H1 (cell line): Measurements from ENCODE around the gene ANKMY2. TPM values are rescaled to one million over a fixed set of nuclear protein-coding genes. Genes with fewer than 3 reads are reported as not detected.

Experiments used
- CTCF ChIA-PET: fragments of 300-600 bp; sonication (Branson Sonifier 250); formaldehyde crosslinking; loops from one replicate; lab custom pipeline; 2021; ENCODE audit not compliant: partially characterized antibody; lab: Charles Lee
- POLR2A ChIA-PET: fragments of 300-600 bp; sonication (Branson Sonifier 250); formaldehyde crosslinking; loops from one replicate; lab custom pipeline; 2021; ENCODE audit warnings: inconsistent platforms; ENCODE audit not compliant: partially characterized antibody; lab: Charles Lee
- DNase-seq, 2 experiments: peaks; one replicate each; pipeline versions ENCODE4 v3.0.0 to v3.0.0-alpha.2; 2010 to 2022; ENCODE audit warnings: low spot score in 2 of 2, low read depth in 1 of 2, mixed read lengths in 1 of 2
- FAIRE-seq: peaks from 2 replicates; lab custom pipeline; 2011; peaks lifted over from hg19 to GRCh38; lab: Jason Lieb, UNC
- H2AFZ ChIP-seq: 2 replicates; pipeline ENCODE4 v1.8.1; 2012; ENCODE audit warnings: low read length, inconsistent platforms
- H2AK5ac ChIP-seq: 2 replicates; pipeline ENCODE4 v1.6.1; 2013; ENCODE audit warnings: low read depth, low read length
- H2BK120ac ChIP-seq: replicated peaks from 2 replicates; pipeline ENCODE3; 2013; ENCODE audit warnings: low read depth, low read length, inconsistent platforms
- H2BK12ac ChIP-seq: 2 replicates; pipeline ENCODE4 v1.6.1; 2013; ENCODE audit warnings: low read depth, low read length
- H2BK15ac ChIP-seq: 2 replicates; pipeline ENCODE4 v1.6.1; 2013; ENCODE audit warnings: low read length
- H2BK20ac ChIP-seq: 2 replicates; pipeline ENCODE4 v1.6.1; 2013; ENCODE audit warnings: low read length
- H2BK5ac ChIP-seq: 2 replicates; pipeline ENCODE4 v1.6.1; 2013; ENCODE audit warnings: low read depth, low read length
- H3K14ac ChIP-seq: 2 replicates; pipeline ENCODE4 v1.6.1; 2013; ENCODE audit warnings: inconsistent platforms; ENCODE audit not compliant: insufficient read length
- H3K18ac ChIP-seq: 2 replicates; pipeline ENCODE4 v1.6.1; 2013; ENCODE audit warnings: low read length; ENCODE audit errors: extremely low read depth
- H3K23ac ChIP-seq: 2 replicates; pipeline ENCODE4 v1.6.1; 2013; ENCODE audit warnings: inconsistent platforms; ENCODE audit not compliant: insufficient read length
- H3K23me2 ChIP-seq: 2 replicates; pipeline ENCODE4 v1.6.1; 2013; ENCODE audit warnings: low read depth, low read length
- H3K27ac ChIP-seq: 2 replicates; pipeline ENCODE4 v1.6.1; 2011; ENCODE audit warnings: low read depth, low read length, inconsistent platforms
- H3K27me3 ChIP-seq, 4 experiments: replicated peaks in 1 of 4; 1 replicate in 1 of 4; 2 replicates in 3 of 4; pipeline versions ENCODE4 v1.6.1 to v1.8.1; 2011 to 2013; ENCODE audit warnings: low read length in 3 of 4, mild to moderate bottlenecking in 3 of 4, inconsistent platforms in 2 of 4, mixed read lengths in 2 of 4, moderate library complexity in 1 of 4; ENCODE audit not compliant: control insufficient read depth in 3 of 4, insufficient read depth in 3 of 4; ENCODE audit errors: extremely low read depth in 1 of 4
- H3K36me3 ChIP-seq, 4 experiments: 2 replicates each; pipeline versions ENCODE4 v1.6.1 to v1.8.1; 2011 to 2013; ENCODE audit warnings: mild to moderate bottlenecking in 4 of 4, low read length in 3 of 4, moderate library complexity in 2 of 4, control low read depth in 1 of 4, inconsistent platforms in 1 of 4; ENCODE audit not compliant: insufficient read depth in 4 of 4, control insufficient read depth in 2 of 4
- H3K4ac ChIP-seq: replicated peaks from 2 replicates; pipeline ENCODE3; 2013; ENCODE audit warnings: low read length, low read depth, mixed read lengths, inconsistent platforms; ENCODE audit not compliant: insufficient read length
- H3K4me1 ChIP-seq, 4 experiments: replicated peaks in 1 of 4; 1 replicate in 1 of 4; 2 replicates in 3 of 4; pipeline versions ENCODE4 v1.6.1 to v1.8.1; 2011 to 2013; ENCODE audit warnings: low read length in 3 of 4, inconsistent platforms in 2 of 4, mixed read lengths in 1 of 4; ENCODE audit not compliant: insufficient read depth in 4 of 4, control insufficient read depth in 3 of 4
- H3K4me2 ChIP-seq, 2 experiments: 2 replicates each; pipeline versions ENCODE4 v1.6.1 to v1.8.1; 2011 to 2013; ENCODE audit warnings: low read depth in 2 of 2, low read length in 2 of 2, control low read depth in 1 of 2, inconsistent platforms in 1 of 2, mild to moderate bottlenecking in 1 of 2; ENCODE audit not compliant: insufficient read depth in 1 of 2
- H3K4me3 ChIP-seq, 4 experiments: fragments of 200-600, 300-600 bp in 1 of 4; sonication (generic), shearing (Covaris generic), sonication (Bioruptor Twin) in 1 of 4; 2 replicates each; pipeline versions ENCODE4 v1.5.1 to v1.8.1; 2011 to 2016; ENCODE audit warnings: low read length in 4 of 4, low read depth in 3 of 4, control low read depth in 2 of 4, inconsistent platforms in 2 of 4, mild to moderate bottlenecking in 2 of 4, mixed read lengths in 1 of 4, moderate library complexity in 1 of 4; ENCODE audit not compliant: insufficient read depth in 2 of 4; ENCODE audit errors: extremely low read depth in 1 of 4
- H3K56ac ChIP-seq: replicated peaks from 2 replicates; pipeline ENCODE3; 2013; ENCODE audit warnings: low read depth, mild to moderate bottlenecking, mixed read lengths, low read length, inconsistent platforms; ENCODE audit not compliant: insufficient read length
- H3K79me1 ChIP-seq: 2 replicates; pipeline ENCODE4 v1.6.1; 2013; ENCODE audit warnings: low read depth, low read length, control low read depth
- H3K79me2 ChIP-seq, 2 experiments: 2 replicates each; pipeline versions ENCODE4 v1.6.1 to v1.8.1; 2012 to 2013; ENCODE audit warnings: low read length in 2 of 2, mild to moderate bottlenecking in 2 of 2, inconsistent platforms in 1 of 2; ENCODE audit not compliant: insufficient read depth in 2 of 2, control insufficient read depth in 1 of 2
- H3K9ac ChIP-seq, 4 experiments: replicated peaks in 1 of 4; 1 replicate in 1 of 4; 2 replicates in 3 of 4; pipeline versions ENCODE4 v1.6.1 to v1.8.1; 2011 to 2013; ENCODE audit warnings: low read depth in 3 of 4, low read length in 3 of 4, control low read depth in 2 of 4, mild to moderate bottlenecking in 2 of 4, moderate library complexity in 2 of 4, inconsistent platforms in 1 of 4; ENCODE audit errors: extremely low read depth in 1 of 4
- H3K9me3 ChIP-seq, 2 experiments: 2 replicates each; pipeline versions ENCODE4 v1.6.1 to v1.8.1; 2012 to 2013; ENCODE audit warnings: mild to moderate bottlenecking in 2 of 2, moderate library complexity in 2 of 2, control low read depth in 1 of 2, inconsistent platforms in 1 of 2, low read depth in 1 of 2, low read length in 1 of 2, mixed read lengths in 1 of 2; ENCODE audit not compliant: insufficient read depth in 2 of 2
- H4K20me1 ChIP-seq, 2 experiments: replicated peaks in 1 of 2; 2 replicates each; pipeline versions ENCODE3 to v1.8.1; 2011 to 2013; ENCODE audit warnings: inconsistent platforms in 2 of 2, low read length in 2 of 2, mild to moderate bottlenecking in 1 of 2; ENCODE audit not compliant: insufficient read depth in 2 of 2, control insufficient read depth in 1 of 2
- H4K5ac ChIP-seq: 2 replicates; pipeline ENCODE4 v1.6.1; 2013; ENCODE audit warnings: low read length, low read depth, mixed read lengths, inconsistent platforms; ENCODE audit not compliant: insufficient read length
- H4K8ac ChIP-seq: 2 replicates; pipeline ENCODE4 v1.8.0; 2013; ENCODE audit warnings: mild to moderate bottlenecking, moderate library complexity, low read length, inconsistent platforms; ENCODE audit not compliant: insufficient read depth; ENCODE audit errors: extremely low read depth
- H4K91ac ChIP-seq: replicated peaks from 2 replicates; pipeline ENCODE3; 2013; ENCODE audit warnings: low read length, mixed read lengths, inconsistent platforms; ENCODE audit not compliant: insufficient read length
- CBX8 ChIP-seq: fragments of 300-800, 300-1000 bp; sonication (generic); IDR thresholded peaks from 2 replicates; pipeline ENCODE4 v1.7.1; 2016; ENCODE audit warnings: low read depth, low read length, borderline replicate concordance
- EGR1 ChIP-seq: IDR thresholded peaks from 2 replicates; pipeline ENCODE4 v1.6.1; 2011; ENCODE audit warnings: low read depth, low read length, borderline replicate concordance
- EP300 ChIP-seq, 2 experiments: IDR thresholded peaks; 1 replicate in 1 of 2; 2 replicates in 1 of 2; pipeline ENCODE4 v1.6.1; 2011 to 2012; ENCODE audit warnings: low read depth in 2 of 2, low read length in 2 of 2, mild to moderate bottlenecking in 2 of 2, borderline replicate concordance in 1 of 2, inconsistent platforms in 1 of 2, moderate library complexity in 1 of 2
- GTF2F1 ChIP-seq: IDR thresholded peaks from 2 replicates; pipeline ENCODE4 v1.6.1; 2012; ENCODE audit warnings: low read depth, low read length, improper control_type of control experiment, borderline replicate concordance
- HDAC6 ChIP-seq: IDR thresholded peaks from one replicate; pipeline ENCODE4 v1.7.1; 2012; ENCODE audit warnings: low read depth, mild to moderate bottlenecking, inconsistent platforms, low read length, moderate library complexity
- JUN ChIP-seq: IDR thresholded peaks from 2 replicates; pipeline ENCODE4 v1.6.1; 2011; ENCODE audit warnings: low read depth, mild to moderate bottlenecking, improper control_type of control experiment, low read length
- NRF1 ChIP-seq: IDR thresholded peaks from 2 replicates; pipeline ENCODE4 v1.6.1; 2011; ENCODE audit warnings: mild to moderate bottlenecking, low read depth, low read length, improper control_type of control experiment
- POLR2A ChIP-seq, 2 experiments: IDR thresholded peaks; 1 replicate in 1 of 2; 2 replicates in 1 of 2; pipeline ENCODE4 v1.6.1; 2011; ENCODE audit warnings: low read depth in 2 of 2, low read length in 2 of 2, mild to moderate bottlenecking in 2 of 2; ENCODE audit errors: control extremely low read depth in 1 of 2
- RBBP5 ChIP-seq: IDR thresholded peaks from 2 replicates; pipeline ENCODE4 v1.7.1; 2012; ENCODE audit warnings: low read depth, mild to moderate bottlenecking, inconsistent platforms, low read length, moderate library complexity, borderline replicate concordance
- RXRA ChIP-seq: IDR thresholded peaks from 2 replicates; pipeline ENCODE4 v1.6.1; 2011; ENCODE audit warnings: low read depth, mild to moderate bottlenecking, low read length, moderate library complexity; ENCODE audit not compliant: insufficient read depth
- YY1 ChIP-seq: IDR thresholded peaks from 2 replicates; pipeline ENCODE4 v1.6.1; 2011; ENCODE audit warnings: low read depth, mild to moderate bottlenecking, low read length
- WGBS, 2 experiments: shearing (Covaris generic) in 1 of 2; methylation state at CpG; one replicate each; pipeline versions ENCODE4 v1.1.6 to v1.1.7; 2013 to 2015; ENCODE audit warnings: low lambda C conversion rate in 2 of 2, mixed read lengths in 2 of 2, inconsistent platforms in 1 of 2, low coverage in 1 of 2, missing lambda C conversion rate in 1 of 2; ENCODE audit not compliant: insufficient replicate concordance in 2 of 2, insufficient coverage in 1 of 2, insufficient read length in 1 of 2; ENCODE audit errors: extremely low coverage in 1 of 2, missing lambda C conversion rate in 1 of 2; 5-methylcytosine and 5-hydroxymethylcytosine counted together
- polyA plus RNA-seq, 7 experiments: library from polyadenylated mRNA; depleted of rRNA in 3 of 7; stranded (reverse) in 5 of 7; unstranded in 2 of 7; fragments of >200 nt in 5 of 7; fragments of 200-250 nt in 2 of 7; gene quantifications; 1 replicate in 5 of 7; 2 replicates in 1 of 7; 4 replicates in 1 of 7; pipeline versions ENCODE4 v1.2.1 to v1.2.3, GENCODE V29; 2011 to 2013; ENCODE audit warnings: missing spikeins in 2 of 7, mixed read lengths in 2 of 7
- total RNA-seq: library from RNA; stranded (reverse); fragmentation: NEBNext Ultra II Directional; extraction: Animal tissue kit (Norgen Biotek cat#: 25700); gene quantifications from 2 replicates; pipeline ENCODE4 v1.2.1, GENCODE V29; 2021

ANKMY2 gene
- total and polyA plus RNA-seq, 2 of the 8 experiments (the other 6 are each of a cell fraction or from before 2014, with no cell fraction given): 5.2 to 9.3 TPM

- H3K4me3 ChIP-seq: no peak overlapping the region
- H3K4ac ChIP-seq: no peak overlapping the region
- H2AK5ac ChIP-seq: no peak overlapping the region
- H4K20me1 ChIP-seq: no peaks in the 10 kb centered on the region
- H3K9ac ChIP-seq: no peak overlapping the region
- no peak overlapping the region for H2BK120ac ChIP-seq
- H3K56ac ChIP-seq: no peak overlapping the region
- no peak overlapping the region for H3K18ac ChIP-seq
- no peak overlapping the region for H2BK12ac ChIP-seq
- H3K4me1 ChIP-seq: peaks cover 0 to 5% (median 2%) of the 10 kb centered on the region in 4 experiments; a peak in 2 of 7 replicates
- WGBS, 2 experiments: 65% methylated on average over 4 of the region's 4 CpGs; no CpG with 5 or more reads in 1 of the 2 experiments
- H3K4me2 ChIP-seq: no peak overlapping the region
- no peak for TF ChIP-seq NRF1
- no peak for TF ChIP-seq RBBP5
- no peak for TF ChIP-seq JUN
- no peak for TF ChIP-seq HDAC6
- no peak for TF ChIP-seq YY1
- no peak for TF ChIP-seq EGR1
- no peak for TF ChIP-seq GTF2F1
- no peak for TF ChIP-seq POLR2A (IDR thresholded peaks at IDR 0.05; ENCODE audit: control extremely low read depth in 1 of 2, low read depth in 2 of 2, low read length in 2 of 2)
- no peak for TF ChIP-seq EP300 (IDR thresholded peaks at IDR 0.05; ENCODE audit: borderline replicate concordance in 1 of 2, low read depth in 2 of 2, low read length in 2 of 2)
- no peak for TF ChIP-seq CBX8
- no peak for TF ChIP-seq RXRA
- POLR2A ChIA-PET: no interaction called here
- no peaks in the 10 kb centered on the region for H3K27me3 ChIP-seq
- H2AFZ ChIP-seq: no peak overlapping the region
- H3K36me3 ChIP-seq: no peaks in the 10 kb centered on the region
- H3K79me2 ChIP-seq: no peaks in the 10 kb centered on the region
- FAIRE-seq (no peak), DNase-seq (no peak)
- no peaks in the 10 kb centered on the region for H3K9me3 ChIP-seq
- no peaks in the 10 kb centered on the region for H3K23me2 ChIP-seq
- H4K5ac ChIP-seq: no peak overlapping the region
- no peak overlapping the region for H3K27ac ChIP-seq
- no peaks in the 10 kb centered on the region for H3K79me1 ChIP-seq
- no peak overlapping the region for H3K14ac ChIP-seq
- H2BK15ac ChIP-seq: no peak overlapping the region
- no peak overlapping the region for H2BK20ac ChIP-seq
- no peak overlapping the region for H2BK5ac ChIP-seq
- H4K8ac ChIP-seq: no peak overlapping the region
- no peak overlapping the region for H3K23ac ChIP-seq
- CTCF ChIA-PET: interaction anchor here (1.1 kb wide), 1 partner anchor 305 kb away, joined by 3 read pairs; no protein-coding TSS in a partner anchor
- H4K91ac ChIP-seq: no peak overlapping the region
Measured at GRCh38 chr7:16616122-16616521, 29.4 kb downstream of the ANKMY2 start.
